NCI-H226 (cell line): ENCODE results near the gene SLC9C2.
A peak's percentile ranks its signal among the peaks of the same experiment; 100 is the strongest.
"Not testable (repeated sequence)": the region's sequence is repeated elsewhere in the genome, so short reads cannot be mapped to it uniquely, and the experiment has no call there.

Experiments used
- DNase-seq: peaks from one replicate; pipeline ENCODE4 v3.0.0-alpha.2; 2015

Gene SLC9C2

DNA sequence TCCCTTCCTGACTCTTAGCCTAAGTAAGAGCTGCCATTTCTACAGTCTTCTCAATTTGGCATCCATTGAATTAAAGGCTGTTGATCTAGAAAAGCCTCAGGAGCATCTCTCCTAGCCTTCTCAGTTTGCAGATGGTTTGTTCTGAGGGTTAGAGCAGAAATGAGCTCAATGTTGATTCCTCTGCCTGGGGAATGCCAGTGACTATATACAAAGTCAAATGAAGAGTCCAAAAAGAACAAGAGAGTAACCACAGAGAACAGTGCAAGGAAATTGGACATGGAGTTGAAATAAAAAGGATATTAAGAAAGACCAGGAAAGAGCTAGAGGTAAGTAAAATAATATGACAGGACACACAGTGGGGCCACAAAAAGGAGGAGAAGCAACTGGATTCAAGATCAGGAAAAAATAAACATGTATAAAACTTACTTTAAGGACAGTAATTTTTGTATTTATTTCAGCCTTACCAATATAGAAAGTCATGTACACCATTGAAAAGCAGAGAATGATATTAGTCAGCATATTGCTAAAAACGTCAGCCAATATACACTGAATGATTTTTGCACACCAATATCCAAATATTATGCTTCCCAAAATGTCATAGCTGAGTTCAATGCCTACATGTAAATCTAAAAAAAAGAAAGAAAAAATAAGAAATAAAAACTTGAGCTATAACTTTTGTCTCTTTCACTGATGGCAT lies 21.3 kb downstream of the SLC9C2 start:
- no peak for DNase-seq

DNA sequence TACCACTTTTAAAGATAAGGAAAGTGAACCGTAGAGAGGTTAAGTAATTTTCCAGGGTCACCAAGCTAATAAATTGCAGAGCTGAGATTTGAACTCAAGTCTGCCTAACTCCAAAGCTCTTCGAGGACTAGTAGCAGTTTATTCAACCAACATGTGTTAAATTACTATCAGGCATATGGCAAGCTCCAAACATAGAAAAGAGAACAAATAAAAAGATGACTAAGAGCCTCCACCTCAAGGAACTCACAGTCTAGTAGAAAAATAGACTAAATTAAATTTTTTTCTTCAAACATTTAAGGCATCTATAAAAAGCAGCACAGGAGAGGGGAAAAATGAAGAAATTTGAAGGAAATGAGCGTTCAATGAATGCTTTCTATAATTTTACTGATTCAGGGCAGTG lies 22.2 kb downstream of the SLC9C2 start:
- DNase-seq = no peak

DNA sequence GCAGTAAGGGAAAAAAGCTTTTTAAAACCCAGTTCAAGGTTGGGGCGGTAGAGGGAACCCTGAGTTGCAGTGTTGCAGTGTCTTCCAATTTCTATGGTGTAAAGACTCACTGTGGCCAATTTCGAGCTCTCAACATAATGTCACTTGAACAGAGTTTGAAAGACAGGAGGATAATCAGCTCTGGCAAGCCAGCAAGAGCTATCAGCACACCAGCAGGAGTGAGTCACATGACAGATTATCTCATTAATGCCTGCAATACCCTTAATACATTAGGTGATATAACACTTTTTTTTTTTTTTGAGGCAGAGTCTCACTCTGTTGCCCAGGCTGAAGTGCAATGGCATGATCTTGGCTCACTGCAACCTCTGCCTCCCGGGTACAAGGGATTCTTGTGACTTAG lies 22.8 kb downstream of the SLC9C2 start:
- no peak for DNase-seq

DNA sequence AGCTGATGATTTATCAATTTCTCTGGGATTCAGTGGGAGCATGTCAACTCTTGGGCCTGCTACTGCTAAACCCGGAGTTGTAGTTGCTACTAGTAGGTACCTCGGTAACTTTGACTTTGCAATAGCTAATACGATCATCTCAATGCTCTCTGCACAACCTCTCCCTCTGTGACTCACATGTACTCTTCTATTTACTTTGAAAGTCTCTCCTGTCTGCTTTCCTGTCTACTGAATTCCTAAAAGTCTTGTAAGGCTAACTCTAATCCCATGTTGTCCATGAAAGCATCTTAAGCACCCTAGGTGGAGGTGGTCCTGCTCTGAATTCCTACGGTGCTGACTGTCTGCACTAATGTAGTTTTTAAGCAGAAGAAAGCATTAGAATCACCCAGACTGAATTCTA lies 29.3 kb downstream of the SLC9C2 start:
- no peak for DNase-seq

DNA sequence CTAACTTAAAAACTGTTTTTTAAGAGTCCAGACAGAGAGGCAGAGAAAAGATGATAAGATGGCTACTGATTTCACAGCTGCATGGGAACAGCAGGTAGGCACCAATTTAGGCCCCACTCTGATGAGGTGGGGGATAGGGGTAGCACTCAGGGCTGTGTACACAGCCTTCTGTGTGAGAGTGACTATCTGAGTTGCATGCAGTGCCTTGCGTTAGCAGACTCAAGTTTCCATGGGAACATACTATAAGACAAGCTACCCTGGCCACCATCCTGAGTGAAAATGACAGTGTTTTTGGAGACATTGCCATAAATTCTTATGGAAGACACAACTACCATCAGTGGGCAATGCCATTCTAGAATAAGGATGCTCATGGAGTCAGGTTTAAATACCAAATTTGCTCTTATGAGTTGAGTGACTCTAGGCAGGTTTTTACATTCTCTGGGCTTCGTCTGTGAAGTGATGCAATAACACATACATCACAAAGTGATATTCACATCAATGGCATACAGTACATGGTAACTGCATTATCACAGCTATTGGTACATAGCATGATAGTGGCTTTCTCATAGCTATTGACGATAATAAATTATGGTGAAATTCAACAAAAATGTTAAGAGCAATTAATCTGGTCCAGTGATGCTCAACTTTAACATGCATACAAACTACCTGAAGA lies 30.5 kb downstream of the SLC9C2 start:
- no peak for DNase-seq

DNA sequence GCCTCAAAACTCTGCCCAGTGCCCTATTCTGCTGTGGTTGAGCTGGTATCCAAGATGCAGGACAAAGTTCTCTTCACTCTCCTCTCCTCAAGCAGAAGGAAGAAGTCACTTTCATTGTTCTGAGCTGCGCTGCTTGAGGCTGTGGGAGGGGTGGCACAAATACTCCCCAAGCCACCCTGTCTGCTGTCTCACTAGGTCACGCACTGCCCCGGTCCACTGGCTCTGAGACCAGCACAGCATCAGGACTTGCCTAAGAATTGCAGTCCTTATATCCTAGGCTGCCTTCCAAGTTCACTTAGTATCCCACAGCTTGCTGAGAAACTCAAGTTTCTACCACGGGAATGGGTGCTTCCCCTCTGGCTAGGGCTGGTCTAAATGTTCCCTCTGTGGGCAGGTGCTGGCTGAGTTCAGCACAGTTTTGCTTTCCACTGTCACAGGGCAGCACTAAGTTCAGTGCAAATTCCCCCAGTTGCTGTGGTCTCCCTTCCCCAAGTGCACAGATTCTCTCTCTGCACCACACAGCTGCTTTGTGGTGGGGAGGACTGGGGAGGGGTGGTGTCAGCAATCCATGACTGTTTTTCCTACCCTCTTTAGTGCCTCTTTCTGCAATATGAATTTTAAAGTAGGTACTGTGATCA lies 32.4 kb downstream of the SLC9C2 start:
- DNase-seq = no peak

DNA sequence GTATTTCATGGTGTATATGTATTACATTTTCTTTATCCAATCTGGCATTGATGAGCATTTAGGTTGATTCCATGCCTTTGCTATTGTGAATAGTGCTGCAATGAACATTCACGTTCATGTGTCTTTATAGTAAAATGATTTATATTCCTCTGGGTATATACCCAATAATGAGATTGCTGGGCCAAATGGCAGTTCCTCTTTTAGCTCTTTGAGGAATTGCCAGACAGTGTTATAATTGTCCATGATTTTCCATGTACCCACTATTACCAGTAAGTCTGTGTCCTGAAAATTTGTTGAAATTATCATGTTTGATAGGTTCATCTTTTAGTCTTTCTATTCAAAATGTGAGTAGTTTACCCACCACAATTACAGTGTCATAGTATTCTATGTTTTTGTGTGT lies 34.4 kb downstream of the SLC9C2 start:
- DNase-seq = no peak

DNA sequence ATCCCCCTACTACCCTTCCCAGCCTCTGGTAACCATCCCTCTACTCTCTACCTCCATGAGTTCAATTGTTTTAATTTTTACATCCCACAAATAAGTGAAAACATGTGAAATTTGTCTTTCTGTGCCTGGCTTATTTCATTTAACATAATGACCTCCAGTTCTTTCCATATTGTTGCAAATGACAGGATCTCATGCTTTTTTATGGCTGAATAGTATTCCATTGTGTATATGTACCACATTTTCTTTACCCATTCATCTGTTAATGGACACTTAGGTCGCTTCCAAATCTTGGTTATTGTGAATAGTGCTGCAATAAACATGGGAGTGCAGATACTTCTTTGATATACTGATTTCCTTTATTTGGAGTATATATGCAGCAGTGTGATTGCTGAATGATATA lies 39.0 kb downstream of the SLC9C2 start:
- DNase-seq = not testable (repeated sequence)

DNA sequence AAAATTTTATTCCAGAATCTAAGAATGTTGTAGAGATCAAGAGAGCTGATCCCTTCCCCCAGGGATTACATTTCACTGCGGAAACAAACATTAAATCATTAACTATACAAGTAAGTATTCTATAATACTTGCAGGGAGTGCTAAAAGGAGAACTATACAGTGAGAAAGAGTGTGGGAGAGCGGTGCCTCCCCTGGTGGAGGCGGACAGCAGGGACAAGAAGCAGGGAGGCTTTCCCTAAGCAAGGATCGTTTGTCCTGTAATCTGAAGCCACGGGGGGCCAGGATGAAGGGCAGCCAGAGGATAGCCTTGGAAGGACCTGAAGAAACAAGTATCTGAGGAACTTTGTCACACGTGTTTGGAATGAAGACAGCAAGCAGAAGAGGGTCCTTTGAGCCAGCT lies 40.1 kb downstream of the SLC9C2 start:
- no peak for DNase-seq

DNA sequence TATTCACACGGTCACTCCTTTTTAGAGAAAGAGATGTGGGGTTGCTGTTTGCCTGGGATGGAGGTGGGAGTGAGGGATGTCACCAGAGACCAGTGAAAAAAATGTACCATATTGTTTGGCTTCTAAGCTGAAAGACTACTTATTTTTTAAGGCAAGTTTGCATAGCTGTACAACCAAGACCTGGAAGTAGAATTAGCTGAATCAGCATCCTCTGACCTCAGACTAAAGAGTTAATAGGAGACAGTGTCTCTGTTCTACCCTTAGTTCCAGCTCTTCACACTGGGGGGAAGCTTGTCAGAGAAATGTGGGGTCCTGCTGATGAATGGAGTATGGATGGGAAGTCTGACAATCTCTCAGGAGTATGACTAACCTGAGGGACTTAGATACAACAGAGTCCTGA lies 41.6 kb downstream of the SLC9C2 start:
- DNase-seq = no peak

DNA sequence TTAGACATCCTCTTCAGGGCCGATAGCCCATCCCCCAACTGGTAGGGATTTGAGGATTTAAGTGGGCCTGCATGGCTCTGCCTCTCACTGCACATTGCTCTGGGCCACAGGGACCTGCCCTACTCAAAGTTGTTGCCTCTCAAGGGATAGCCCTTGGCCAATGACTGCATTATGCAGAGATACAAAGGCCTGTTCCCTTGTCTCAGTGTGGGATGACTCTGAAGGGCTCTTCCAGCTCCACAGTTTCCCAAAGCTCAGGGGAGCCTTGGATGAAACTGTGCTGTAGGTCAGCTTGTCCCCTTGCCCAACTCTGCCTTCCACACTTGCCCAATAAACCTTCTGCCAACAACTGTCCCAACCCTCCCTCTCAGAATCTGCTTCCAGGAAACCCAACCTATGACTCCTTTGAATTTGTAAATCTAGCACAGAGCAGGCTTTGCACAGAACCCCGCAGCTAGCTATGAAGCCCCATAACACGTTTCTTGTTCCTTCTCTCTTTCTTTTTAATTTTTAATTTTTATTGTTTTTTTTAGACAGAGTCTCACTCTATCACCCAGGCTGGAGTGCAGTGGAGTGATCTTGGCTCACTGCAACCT lies 42.5 kb downstream of the SLC9C2 start:
- DNase-seq = no peak

DNA sequence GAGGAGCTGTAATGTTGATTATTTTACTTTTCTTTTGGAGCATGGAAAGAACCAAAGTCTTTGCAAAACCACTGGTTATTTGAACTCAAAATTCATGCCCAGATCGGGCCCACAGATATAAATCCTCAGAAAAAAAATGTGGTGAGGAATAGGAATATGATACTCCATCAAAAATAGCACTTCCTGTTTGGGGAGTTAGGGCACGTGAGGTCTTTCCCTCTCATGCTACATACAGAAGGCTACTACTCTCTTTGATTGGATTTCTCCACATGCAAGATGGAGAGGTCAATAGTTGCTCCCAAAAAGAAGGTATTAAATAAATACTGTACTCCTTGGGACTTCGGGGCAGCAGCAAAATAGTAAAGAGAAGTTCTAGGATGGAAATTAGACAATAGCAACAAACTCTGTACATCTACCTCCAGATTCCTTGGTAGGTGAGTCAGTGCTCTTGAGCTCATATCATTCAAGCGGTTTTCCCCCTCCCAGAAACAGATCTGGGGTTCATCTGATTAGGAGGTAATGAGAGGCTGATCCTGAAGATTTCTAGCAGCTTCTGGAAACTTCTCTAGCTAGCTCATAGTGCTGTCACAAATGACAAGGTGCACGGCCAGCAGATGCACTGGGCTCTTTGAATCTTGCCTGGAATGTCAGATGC lies 47.1 kb downstream of the SLC9C2 start:
- DNase-seq = peak; percentile 10

DNA sequence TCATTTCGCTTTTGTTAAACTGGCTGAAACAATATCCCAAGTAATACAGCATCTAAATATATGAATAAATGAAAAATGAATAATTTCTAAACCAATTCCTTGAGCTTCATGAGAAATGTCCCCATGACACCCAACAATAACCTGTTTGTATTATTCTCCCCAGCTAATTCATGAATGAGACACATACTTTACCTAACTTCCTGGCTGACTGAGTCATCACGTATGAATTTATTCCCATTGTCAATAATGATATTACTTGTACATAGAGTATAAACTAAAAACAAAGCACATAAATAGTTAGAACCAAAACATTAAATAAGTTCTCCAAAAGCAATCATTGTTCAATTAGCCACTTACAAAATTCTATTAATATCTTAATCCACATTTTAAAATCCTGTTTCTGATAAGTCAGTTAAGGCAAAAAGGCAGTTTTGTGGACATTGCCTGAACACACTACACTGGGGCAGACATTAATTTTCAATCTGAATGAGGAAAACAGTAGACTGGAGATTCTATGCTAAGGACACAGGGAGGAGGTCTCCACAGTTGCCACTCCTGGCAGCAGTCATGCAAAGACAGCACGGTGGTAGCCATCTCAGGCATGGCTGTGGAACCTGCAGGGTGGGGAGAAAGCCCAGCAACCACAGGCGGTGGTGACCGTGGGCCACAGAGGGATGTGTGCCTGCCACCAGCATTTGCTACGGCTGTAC lies 48.2 kb downstream of the SLC9C2 start:
- peak; percentile 16 for DNase-seq

DNA sequence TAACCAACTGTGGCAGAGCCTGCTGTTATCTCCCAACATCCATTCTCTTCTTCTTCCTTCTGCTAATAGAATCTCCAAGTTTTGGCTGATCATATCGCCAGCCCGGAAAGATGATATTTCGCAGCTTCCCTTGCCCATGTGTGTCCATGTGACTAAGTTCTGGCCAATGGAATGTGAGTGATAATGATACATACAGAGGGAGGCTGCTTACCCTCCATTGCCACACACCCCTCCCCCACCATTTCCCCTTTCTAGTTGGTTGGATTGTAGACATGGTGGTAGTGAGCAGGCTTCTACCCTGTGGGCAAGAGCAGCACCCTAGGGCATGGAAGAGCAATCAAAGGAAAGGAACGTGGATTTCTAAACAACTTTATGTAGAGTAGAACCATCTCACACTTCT lies 48.8 kb downstream of the SLC9C2 start:
- DNase-seq = no peak

DNA sequence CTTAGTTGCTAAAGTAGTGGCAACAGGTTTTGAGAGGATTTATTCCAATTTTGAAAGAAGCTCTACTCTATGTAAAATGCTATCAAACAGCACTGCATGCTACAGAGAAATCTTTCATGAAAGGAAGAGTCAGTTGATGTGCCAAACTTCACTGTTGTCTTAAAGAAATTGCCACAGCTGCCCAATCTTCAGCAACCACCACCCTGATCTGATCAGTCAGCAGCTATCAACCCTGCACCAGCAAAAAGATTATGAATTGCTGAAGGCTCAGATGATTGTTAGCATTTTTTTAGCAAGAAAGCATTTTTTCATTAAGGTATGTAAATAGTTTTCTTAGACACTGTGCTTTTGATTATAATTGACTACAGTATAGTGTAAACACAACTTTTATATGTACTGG lies 49.6 kb downstream of the SLC9C2 start:
- DNase-seq = no peak

DNA sequence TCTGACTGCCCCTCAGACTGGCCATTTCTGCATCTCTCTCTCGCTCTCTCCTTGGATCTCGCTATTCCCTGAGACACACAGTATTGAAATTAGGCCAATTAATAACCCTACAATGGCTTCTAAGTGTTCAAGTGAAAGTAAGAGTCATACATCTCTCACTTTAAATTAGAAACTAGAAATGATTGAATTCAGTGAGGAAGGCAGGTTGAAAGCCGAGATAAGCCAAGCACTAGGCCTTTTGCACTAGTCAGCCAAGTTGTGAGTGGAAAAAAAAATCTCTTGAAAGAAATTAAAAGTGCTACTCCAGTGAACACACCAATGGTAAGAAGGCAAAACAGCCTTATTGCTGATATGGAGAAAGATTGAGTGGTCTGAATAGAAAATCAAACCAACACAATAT lies 51.2 kb downstream of the SLC9C2 start:
- no peak for DNase-seq

DNA sequence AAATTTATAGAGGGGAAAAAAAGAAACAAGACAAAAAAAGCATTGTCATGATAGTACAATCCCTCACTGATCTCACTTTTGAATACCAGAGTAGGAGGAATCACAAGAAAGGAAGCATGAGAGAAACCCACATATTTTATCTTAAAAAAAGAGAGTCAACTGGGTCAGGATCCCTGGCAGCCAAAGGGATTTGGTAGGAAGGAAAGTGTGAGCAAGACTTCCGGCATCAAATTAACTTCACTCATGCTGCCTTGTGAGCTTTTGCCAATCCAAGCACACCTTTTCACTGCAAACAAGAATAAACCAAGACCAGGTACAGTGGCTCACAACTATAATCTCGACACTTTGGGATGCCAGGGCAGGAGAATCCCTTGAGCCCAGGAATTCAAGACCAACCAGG lies 53.1 kb downstream of the SLC9C2 start:
- no peak for DNase-seq

DNA sequence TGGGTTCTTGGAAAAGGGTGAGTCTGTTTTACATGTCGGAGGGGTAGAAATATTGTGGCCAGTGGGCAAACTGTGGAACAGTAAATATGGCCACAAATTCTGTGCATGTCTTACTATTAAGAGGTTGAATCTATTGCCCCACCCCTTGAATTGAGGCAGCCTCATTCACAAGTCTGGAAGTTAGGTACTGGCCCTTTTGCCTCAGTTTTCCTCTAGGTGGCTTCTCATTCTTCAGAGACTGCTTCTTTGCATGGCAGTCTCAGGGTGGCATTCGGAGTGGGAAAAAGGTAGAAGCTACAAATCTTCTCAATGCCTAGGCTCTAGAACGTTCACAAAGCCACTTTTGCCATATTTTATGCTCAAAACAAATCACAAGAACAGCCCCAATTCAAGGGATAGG lies 57.2 kb downstream of the SLC9C2 start:
- no peak for DNase-seq

DNA sequence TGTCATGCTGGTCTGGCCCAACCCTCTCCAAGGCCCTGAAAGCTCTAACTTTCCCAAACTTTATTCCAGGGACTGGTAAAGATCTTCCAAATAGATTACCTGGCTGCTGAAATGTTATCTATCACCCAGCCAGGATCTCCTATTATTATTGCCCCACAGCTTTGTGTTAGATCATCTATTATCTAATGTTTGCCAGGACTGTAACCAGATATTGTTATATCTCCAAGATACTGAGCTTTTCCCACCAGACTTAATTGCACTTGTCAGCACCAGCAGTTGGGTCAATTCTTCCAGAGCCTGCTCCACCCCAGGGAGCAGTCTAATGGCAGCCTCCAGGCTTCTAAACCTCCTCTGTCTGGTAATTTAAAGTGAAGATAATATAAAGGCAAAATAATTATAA lies 66.6 kb downstream of the SLC9C2 start:
- DNase-seq = no peak

DNA sequence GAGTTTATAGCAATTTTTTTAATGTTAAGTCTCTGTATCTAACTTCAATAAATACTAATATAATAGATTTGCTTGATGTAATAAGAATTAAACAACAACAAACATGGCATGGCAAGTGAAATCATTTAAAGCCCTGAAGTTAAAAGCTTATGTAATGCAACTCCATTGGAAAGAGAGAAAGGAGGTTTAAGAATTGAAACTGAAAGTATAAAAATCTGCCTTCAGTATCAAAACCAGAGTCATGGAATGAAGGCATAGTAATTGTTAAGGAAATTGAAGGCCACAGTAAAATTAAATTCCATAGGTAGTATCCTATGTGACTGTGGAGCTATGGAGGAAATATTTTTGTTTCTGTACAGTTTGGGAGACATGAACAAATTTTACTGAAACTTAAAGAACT lies 70.6 kb downstream of the SLC9C2 start:
- no peak for DNase-seq

DNA sequence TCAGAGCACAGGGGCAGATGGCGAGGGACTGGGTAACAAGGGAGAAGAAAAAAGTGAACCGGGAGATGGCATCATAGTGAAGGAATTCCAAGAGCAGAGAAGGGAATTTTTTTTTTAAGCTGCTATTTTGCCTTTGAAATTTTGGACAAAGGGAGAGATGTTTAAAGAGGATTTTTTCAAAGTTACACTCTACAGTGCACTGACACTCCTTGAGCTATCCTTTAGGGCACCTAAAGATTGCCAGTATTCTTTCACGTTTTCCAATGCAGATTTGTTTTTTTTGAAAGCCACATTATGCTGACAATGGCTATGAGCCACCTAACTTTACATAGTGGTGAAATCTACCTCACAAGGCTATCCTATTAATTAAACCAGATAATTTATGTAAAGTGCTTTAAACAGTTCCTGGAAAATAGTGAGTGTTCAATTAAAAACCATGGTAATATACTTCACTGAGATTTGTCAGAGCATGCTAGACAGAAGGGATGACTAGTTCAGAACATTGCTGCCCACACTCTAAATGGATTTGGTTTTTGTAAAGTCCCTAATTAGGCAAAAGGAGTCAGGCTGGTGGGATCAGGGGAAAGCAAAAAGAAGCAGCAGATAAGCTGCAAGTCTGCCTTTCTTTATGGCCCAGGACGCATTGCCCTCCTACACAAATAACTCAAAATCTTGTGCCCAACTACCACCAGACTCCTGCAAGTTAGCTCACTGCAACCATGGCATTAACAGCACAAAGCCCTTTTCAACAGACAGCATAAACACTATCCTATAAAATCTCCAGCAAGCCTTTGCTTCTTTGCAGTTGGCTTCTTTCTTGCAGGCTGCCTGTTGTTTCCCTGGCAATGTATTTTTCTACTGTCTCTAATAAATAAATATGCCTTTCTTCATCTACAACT lies 71.8 kb downstream of the SLC9C2 start:
- DNase-seq = no peak

DNA sequence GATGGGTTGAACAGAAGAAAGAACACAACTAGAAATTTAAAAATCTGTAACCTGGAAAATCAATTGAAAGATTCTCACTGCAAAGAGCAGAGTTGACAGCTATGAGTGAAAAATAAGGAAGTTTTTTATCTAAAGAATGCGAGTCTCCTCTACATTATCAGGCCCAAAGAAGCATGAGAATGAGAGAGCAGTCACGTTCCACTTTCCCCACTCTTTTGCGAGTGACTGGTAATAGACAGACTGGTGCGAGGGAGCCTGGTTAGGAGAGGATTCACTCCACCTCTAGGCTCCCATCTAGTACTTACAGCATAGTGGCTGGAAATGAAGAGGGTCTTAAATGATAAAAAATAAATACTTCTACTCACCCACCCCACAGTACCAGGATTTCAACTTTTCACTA lies 73.8 kb downstream of the SLC9C2 start:
- no peak for DNase-seq
